HepG2 (cell line): ENCODE results near the gene MXD1. TPM values are rescaled to one million over a fixed set of nuclear protein-coding genes. Genes with fewer than 3 reads are reported as not detected.

ENCODE experiments used
- BRCA1 ChIP-seq: sonication (generic); formaldehyde crosslinking; IDR thresholded peaks from 2 replicates; pipeline ENCODE4 v1.4.0; 2020; ENCODE audit warnings: missing genetic modification reagents
- SMAD1 ChIP-seq: sonication (generic); formaldehyde crosslinking; IDR thresholded peaks from 2 replicates; pipeline ENCODE4 v1.4.0; 2020; ENCODE audit warnings: missing genetic modification reagents, low read depth, mild to moderate bottlenecking, borderline replicate concordance
- THYN1 ChIP-seq: sonication (generic); formaldehyde crosslinking; IDR thresholded peaks from 2 replicates; pipeline ENCODE4 v1.8.1; 2023; ENCODE audit warnings: low read depth, mild to moderate bottlenecking, moderate library complexity, missing genetic modification reagents, borderline replicate concordance
- YY1 ChIP-seq: IDR thresholded peaks from 2 replicates; pipeline ENCODE4 v1.6.1; 2011; ENCODE audit warnings: low read length, low read depth, moderate library complexity, mild to moderate bottlenecking; ENCODE audit not compliant: insufficient read depth, insufficient replicate concordance
- ZFP36L2 ChIP-seq: sonication (generic); formaldehyde crosslinking; IDR thresholded peaks from 2 replicates; pipeline ENCODE4 v1.4.0; 2020; ENCODE audit warnings: missing genetic modification reagents
- ZNF10 ChIP-seq: sonication (generic); formaldehyde crosslinking; IDR thresholded peaks from 2 replicates; pipeline ENCODE4 v1.4.0; 2020; ENCODE audit warnings: mild to moderate bottlenecking, low read depth, missing genetic modification reagents, borderline replicate concordance
- ZNF484 ChIP-seq: sonication (generic); formaldehyde crosslinking; IDR thresholded peaks from 2 replicates; pipeline ENCODE4 v1.5.1; 2020; ENCODE audit warnings: mild to moderate bottlenecking, low read depth, missing genetic modification reagents, borderline replicate concordance
- ZNF577 ChIP-seq: sonication (generic); formaldehyde crosslinking; IDR thresholded peaks from 2 replicates; pipeline ENCODE4 v1.4.0; 2020; ENCODE audit warnings: mild to moderate bottlenecking, low read depth, missing genetic modification reagents, borderline replicate concordance
- ZSCAN12 ChIP-seq: sonication (generic); formaldehyde crosslinking; IDR thresholded peaks from 2 replicates; pipeline ENCODE4 v1.9.0; 2021; ENCODE audit warnings: mild to moderate bottlenecking, missing genetic modification reagents
- polyA plus RNA-seq, 8 experiments: library from polyadenylated mRNA; depleted of rRNA in 3 of 8; stranded (reverse) in 7 of 8; unstranded in 1 of 8; fragments of >200 nt; fragmentation: Illumina TruSeq in 4 of 8; extraction: Trizol in 4 of 8; gene quantifications; 2 replicates each; pipeline versions ENCODE4 v1.2.1 to v1.2.3, GENCODE V29; 2011 to 2016; ENCODE audit warnings: low read depth in 4 of 8, missing spikeins in 1 of 8, mixed read lengths in 1 of 8; ENCODE audit not compliant: insufficient read depth in 1 of 8
- total RNA-seq, 5 experiments: library from RNA; depleted of rRNA; stranded (reverse); fragments of >200 nt; fragmentation: Illumina TruSeq; extraction: Trizol; gene quantifications; 2 replicates each; pipeline ENCODE4 v1.2.3, GENCODE V29; 2016; ENCODE audit warnings: low read depth in 1 of 5
- TF ChIP-seq, protein P1 (sequence below): sonication (generic); formaldehyde crosslinking; IDR thresholded peaks from 2 replicates; pipeline ENCODE4 v1.4.0; 2020; ENCODE audit warnings: missing genetic modification reagents
- TF ChIP-seq, protein P2 (sequence below): sonication (generic); formaldehyde crosslinking; IDR thresholded peaks from 2 replicates; pipeline ENCODE4 v1.5.0; 2020; ENCODE audit warnings: mild to moderate bottlenecking, missing genetic modification reagents, borderline replicate concordance
- TF ChIP-seq, protein P3 (sequence below): IDR thresholded peaks from 2 replicates; pipeline ENCODE4 v1.6.1; 2016; ENCODE audit warnings: low read depth, missing genetic modification reagents, missing compliant biosample characterization

MXD1 gene
- total and polyA plus RNA-seq, 2 of the 13 experiments (the other 11 are each of a cell fraction or from before 2014, with no cell fraction given): 6.4 to 14.9 TPM

DNA sequence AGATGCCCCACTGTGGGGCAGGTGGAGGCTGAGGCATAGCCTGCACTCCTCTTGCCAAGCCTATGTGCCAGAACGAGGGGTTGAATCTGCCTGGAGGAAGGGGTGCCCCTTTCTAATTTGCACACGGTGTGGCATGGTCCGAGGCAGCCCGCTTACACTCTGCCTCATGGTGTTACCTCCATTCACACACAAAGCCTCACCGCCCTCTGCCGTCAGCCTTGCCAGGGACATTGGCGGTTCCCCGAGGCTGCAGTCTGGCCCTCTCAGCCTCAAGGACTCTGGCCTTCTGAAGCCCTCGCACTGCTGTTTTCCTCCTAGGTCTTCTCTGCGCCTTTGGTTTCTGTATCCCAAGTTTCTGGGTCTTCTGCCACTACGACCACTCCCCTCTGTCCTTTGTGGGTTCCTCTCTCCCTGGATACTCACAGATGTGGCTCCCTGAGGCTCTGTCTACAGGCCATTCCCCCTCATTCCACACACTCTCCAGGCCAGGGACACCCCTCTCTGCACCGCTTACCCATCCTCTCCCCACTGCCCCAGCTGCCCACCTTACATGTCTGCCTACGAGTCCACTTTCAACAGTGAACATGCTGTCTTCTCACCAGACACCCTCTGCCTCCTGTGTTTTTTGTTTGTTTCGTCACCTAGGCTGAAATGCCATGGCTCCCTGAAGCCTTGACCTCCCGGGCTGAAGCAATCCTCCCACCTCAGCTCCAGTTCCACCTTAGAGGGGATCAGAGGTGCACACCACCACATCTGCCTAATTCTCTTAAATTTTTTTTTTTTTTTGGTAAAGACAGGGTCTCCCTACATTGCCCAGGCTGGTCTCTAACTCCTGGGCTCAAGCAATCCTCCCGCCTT lies 54.4 kb downstream of the MXD1 start (continued):
- TF ChIP-seq, protein P1, sequence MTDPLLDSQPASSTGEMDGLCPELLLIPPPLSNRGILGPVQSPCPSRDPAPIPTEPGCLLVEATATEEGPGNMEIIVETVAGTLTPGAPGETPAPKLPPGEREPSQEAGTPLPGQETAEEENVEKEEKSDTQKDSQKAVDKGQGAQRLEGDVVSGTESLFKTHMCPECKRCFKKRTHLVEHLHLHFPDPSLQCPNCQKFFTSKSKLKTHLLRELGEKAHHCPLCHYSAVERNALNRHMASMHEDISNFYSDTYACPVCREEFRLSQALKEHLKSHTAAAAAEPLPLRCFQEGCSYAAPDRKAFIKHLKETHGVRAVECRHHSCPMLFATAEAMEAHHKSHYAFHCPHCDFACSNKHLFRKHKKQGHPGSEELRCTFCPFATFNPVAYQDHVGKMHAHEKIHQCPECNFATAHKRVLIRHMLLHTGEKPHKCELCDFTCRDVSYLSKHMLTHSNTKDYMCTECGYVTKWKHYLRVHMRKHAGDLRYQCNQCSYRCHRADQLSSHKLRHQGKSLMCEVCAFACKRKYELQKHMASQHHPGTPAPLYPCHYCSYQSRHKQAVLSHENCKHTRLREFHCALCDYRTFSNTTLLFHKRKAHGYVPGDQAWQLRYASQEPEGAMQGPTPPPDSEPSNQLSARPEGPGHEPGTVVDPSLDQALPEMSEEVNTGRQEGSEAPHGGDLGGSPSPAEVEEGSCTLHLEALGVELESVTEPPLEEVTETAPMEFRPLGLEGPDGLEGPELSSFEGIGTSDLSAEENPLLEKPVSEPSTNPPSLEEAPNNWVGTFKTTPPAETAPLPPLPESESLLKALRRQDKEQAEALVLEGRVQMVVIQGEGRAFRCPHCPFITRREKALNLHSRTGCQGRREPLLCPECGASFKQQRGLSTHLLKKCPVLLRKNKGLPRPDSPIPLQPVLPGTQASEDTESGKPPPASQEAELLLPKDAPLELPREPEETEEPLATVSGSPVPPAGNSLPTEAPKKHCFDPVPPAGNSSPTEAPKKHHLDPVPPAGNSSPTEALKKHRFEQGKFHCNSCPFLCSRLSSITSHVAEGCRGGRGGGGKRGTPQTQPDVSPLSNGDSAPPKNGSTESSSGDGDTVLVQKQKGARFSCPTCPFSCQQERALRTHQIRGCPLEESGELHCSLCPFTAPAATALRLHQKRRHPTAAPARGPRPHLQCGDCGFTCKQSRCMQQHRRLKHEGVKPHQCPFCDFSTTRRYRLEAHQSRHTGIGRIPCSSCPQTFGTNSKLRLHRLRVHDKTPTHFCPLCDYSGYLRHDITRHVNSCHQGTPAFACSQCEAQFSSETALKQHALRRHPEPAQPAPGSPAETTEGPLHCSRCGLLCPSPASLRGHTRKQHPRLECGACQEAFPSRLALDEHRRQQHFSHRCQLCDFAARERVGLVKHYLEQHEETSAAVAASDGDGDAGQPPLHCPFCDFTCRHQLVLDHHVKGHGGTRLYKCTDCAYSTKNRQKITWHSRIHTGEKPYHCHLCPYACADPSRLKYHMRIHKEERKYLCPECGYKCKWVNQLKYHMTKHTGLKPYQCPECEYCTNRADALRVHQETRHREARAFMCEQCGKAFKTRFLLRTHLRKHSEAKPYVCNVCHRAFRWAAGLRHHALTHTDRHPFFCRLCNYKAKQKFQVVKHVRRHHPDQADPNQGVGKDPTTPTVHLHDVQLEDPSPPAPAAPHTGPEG (CRISPR knock-in tag): no peak
- no peak for TF ChIP-seq BRCA1 (CRISPR knock-in tag)
- peak; percentile 11 for TF ChIP-seq YY1
- TF ChIP-seq ZFP36L2: no peak
- TF ChIP-seq, protein P2, sequence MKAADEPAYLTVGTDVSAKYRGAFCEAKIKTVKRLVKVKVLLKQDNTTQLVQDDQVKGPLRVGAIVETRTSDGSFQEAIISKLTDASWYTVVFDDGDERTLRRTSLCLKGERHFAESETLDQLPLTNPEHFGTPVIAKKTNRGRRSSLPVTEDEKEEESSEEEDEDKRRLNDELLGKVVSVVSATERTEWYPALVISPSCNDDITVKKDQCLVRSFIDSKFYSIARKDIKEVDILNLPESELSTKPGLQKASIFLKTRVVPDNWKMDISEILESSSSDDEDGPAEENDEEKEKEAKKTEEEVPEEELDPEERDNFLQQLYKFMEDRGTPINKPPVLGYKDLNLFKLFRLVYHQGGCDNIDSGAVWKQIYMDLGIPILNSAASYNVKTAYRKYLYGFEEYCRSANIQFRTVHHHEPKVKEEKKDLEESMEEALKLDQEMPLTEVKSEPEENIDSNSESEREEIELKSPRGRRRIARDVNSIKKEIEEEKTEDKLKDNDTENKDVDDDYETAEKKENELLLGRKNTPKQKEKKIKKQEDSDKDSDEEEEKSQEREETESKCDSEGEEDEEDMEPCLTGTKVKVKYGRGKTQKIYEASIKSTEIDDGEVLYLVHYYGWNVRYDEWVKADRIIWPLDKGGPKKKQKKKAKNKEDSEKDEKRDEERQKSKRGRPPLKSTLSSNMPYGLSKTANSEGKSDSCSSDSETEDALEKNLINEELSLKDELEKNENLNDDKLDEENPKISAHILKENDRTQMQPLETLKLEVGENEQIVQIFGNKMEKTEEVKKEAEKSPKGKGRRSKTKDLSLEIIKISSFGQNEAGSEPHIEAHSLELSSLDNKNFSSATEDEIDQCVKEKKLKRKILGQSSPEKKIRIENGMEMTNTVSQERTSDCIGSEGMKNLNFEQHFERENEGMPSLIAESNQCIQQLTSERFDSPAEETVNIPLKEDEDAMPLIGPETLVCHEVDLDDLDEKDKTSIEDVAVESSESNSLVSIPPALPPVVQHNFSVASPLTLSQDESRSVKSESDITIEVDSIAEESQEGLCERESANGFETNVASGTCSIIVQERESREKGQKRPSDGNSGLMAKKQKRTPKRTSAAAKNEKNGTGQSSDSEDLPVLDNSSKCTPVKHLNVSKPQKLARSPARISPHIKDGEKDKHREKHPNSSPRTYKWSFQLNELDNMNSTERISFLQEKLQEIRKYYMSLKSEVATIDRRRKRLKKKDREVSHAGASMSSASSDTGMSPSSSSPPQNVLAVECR: no peak; the same call in 1 of the 2 replicates
- no peak for TF ChIP-seq ZNF484 (CRISPR knock-in tag)
- no peak for TF ChIP-seq ZSCAN12
- TF ChIP-seq SMAD1 (CRISPR knock-in tag): no peak
- no peak for TF ChIP-seq ZNF577
- no peak for TF ChIP-seq THYN1
- no peak for TF ChIP-seq ZNF10 (CRISPR knock-in tag)
- TF ChIP-seq, protein P3, sequence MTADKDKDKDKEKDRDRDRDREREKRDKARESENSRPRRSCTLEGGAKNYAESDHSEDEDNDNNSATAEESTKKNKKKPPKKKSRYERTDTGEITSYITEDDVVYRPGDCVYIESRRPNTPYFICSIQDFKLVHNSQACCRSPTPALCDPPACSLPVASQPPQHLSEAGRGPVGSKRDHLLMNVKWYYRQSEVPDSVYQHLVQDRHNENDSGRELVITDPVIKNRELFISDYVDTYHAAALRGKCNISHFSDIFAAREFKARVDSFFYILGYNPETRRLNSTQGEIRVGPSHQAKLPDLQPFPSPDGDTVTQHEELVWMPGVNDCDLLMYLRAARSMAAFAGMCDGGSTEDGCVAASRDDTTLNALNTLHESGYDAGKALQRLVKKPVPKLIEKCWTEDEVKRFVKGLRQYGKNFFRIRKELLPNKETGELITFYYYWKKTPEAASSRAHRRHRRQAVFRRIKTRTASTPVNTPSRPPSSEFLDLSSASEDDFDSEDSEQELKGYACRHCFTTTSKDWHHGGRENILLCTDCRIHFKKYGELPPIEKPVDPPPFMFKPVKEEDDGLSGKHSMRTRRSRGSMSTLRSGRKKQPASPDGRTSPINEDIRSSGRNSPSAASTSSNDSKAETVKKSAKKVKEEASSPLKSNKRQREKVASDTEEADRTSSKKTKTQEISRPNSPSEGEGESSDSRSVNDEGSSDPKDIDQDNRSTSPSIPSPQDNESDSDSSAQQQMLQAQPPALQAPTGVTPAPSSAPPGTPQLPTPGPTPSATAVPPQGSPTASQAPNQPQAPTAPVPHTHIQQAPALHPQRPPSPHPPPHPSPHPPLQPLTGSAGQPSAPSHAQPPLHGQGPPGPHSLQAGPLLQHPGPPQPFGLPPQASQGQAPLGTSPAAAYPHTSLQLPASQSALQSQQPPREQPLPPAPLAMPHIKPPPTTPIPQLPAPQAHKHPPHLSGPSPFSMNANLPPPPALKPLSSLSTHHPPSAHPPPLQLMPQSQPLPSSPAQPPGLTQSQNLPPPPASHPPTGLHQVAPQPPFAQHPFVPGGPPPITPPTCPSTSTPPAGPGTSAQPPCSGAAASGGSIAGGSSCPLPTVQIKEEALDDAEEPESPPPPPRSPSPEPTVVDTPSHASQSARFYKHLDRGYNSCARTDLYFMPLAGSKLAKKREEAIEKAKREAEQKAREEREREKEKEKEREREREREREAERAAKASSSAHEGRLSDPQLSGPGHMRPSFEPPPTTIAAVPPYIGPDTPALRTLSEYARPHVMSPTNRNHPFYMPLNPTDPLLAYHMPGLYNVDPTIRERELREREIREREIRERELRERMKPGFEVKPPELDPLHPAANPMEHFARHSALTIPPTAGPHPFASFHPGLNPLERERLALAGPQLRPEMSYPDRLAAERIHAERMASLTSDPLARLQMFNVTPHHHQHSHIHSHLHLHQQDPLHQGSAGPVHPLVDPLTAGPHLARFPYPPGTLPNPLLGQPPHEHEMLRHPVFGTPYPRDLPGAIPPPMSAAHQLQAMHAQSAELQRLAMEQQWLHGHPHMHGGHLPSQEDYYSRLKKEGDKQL: no peak
